ENCODE data around the gene GON4L.
A peak's percentile ranks its signal among the peaks of the same experiment; 100 is the strongest.
"Not testable (repeated sequence)": the region's sequence is repeated elsewhere in the genome, so short reads cannot be mapped to it uniquely, and the experiment has no call there.

GON4L gene

DNA sequence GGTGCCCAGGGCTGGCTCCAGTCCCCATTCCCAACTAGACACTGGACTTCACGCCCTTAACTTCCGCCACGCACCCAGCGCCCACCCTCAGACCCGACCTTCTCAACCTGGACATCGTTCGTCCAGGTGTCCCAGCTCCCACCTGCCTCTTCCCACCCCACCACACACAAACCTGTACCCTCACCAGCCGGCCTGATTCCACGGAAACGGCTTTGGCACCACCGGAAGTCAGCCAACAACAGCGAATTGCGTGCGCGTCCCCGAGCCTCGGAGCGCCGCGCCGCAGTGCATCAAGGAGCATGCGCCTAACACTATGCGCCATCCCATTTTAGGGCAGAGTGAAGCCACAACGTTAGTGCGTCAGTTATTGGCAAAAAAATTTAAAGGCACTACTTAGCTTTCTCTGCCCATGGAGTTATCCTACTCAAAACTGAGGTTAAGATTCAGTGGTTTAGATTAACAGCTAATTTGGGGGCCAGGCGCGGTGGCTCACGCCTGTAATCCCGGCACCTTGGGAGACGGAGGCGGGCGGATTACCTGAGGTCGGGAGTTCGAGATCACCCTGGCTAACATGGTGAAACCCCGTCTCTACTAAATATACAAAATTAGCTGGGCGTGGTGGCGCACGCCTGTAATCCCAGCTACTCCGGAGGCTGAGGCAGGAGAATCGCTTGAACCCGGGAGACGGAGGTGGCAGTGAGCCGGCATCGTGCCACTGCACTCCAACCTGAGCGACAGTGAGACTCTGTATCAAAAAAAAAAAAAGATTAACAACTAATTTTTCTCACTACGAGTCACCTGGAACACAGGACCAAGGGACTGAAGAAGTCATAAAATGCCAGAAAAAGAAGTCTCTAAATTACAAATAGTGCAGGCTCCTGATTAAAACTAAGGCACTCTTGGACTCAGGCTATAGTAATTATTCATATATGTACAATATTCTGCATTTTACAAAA lies at the start of gene GON4L:
TSS of gene GON4L (minus strand) at position 240 of the 956 bp plus-strand sequence. CDS start 3,434 bp downstream, outside the sequence.
- peak; percentile 89 for DNase-seq
- ATAC-seq, result peak; percentile 74

GRCh38 chr1:155904261-155904660 lies 47.2 kb upstream of the GON4L start:
- DNase-seq (no peak), ATAC-seq (no peak)

GRCh38 chr1:155900161-155900560 lies 43.1 kb upstream of the GON4L start:
- ATAC-seq (no peak), DNase-seq (no peak)

DNA sequence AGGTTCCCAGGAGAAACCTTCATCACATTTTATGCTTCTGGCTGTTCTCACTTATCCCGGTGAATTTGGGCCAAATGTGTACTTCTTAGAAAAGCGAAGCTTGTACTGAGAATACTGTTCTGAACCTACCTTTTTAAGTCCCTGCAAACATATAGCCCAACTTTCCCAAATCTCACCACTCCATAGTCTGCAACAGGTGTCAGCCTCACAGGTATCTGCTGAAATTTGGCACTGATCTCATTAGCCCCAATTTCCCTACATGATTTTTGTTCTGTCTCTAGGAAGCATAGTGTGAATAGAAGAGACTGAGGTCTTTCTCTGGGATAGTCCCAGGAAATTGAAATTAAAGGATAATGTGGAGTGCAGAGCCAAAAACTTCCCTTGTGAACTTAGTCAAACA lies 42.7 kb upstream of the GON4L start:
- no peak for ATAC-seq
- DNase-seq, result no peak

DNA sequence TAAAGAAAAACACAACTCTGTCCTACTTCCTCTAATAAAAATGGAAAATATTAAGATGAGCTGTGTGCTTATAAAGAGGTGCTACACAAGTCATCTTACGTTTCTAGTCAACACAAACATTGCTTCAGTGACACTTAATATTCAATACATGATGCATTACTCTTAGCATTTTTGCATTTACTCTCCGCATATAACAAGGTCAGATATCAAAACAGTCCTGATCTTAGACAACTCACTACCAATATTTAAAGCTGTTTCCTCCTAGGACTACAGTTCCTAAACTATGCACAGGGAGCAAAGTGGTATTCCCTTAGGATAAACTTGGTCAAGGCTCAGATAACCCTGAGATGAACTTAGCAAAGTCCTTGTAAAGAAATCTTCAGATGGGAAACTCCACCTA lies 41.9 kb upstream of the GON4L start:
- no peak for ATAC-seq
- DNase-seq, result no peak

GRCh38 chr1:155897746-155898145 lies 40.7 kb upstream of the GON4L start:
- DNase-seq, result no peak
- no peak for ATAC-seq

DNA sequence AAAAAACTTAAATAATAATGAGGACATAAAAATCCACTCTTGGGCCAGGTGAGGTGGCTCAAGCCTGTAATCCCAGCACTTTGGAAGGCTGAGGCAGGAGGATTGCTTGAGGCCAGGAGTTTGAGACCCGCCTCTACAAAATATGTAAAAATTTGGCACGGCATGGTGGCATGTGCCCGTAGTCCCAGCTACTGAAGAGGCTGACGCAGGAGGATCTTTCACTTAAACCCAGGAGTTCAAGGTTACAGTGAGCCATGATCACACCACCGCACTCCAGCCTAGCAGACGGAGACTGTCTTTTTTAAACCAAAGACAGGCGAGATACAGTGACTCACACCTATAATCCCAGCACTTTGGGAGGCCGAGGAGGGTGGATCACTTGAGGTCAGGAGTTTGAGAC lies 39.5 kb upstream of the GON4L start:
- not testable (repeated sequence) for ATAC-seq, DNase-seq

DNA sequence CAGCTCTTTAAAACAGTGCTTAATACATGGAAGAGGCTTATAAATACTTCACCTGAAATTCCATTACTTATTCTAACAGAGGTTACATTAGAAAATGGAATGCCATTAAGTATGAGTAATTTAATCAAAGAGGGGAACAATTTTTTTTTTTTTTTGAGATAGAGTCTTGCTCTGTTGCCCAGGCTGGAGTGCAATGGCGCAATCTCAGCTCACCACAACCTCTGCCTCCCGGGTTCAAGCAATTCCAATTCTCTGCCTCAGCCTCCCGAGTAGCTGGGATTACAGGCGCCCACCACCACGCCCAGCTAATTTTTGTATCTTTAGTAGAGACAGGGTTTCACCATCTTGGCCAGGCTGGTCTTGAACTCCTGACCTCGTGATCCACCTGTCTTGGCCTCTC lies 38.6 kb upstream of the GON4L start:
- DNase-seq, ATAC-seq: not testable (repeated sequence)

DNA sequence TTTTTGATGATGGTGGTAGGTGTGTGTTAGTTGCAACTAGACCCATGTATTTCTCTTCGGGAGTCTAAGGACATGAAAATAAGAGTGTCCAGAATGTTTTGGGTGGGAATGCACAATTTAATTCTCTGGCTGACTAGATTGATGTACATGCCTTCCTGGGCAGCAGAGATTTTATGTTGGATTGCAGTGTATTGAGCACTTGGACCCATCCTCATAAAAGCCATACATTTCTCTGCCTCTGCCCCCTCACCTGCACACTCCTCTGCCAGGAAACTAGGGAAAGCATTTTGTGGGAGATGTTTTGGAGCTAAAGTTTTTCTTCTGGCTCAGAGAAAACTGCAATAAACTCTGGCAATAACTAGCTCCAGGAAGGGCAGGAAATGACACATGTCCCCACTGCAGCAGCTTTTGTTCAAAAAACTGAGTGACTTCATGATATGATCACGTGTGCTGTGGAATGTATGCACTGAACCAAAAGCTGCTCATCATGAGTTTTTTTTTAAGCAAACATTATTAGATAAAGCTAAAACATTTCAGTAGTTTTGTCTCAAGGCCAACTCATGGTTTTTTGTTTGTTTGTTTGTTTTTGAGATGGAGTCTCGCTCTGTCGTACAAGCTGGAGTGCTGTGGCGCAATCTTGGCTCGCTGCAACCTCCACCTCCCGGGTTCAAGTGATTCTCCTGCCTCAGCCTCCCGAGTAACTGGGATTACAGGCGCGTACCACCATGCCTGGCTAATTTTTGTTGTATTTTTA lies 36.6 kb upstream of the GON4L start:
- no peak for DNase-seq
- peak; percentile 78 for ATAC-seq

GRCh38 chr1:155892796-155893195 lies 35.8 kb upstream of the GON4L start:
- no peak for DNase-seq
- ATAC-seq, result no peak

- DNase-seq, result no peak
- ATAC-seq, result no peak
Measured at GRCh38 chr1:155890251-155890650, 33.2 kb upstream of the GON4L start.

- ATAC-seq (no peak), DNase-seq (no peak)
Measured at GRCh38 chr1:155889566-155889965, 32.6 kb upstream of the GON4L start.

GRCh38 chr1:155888481-155888880 lies 31.5 kb upstream of the GON4L start:
- ATAC-seq (no peak), DNase-seq (no peak)

DNA sequence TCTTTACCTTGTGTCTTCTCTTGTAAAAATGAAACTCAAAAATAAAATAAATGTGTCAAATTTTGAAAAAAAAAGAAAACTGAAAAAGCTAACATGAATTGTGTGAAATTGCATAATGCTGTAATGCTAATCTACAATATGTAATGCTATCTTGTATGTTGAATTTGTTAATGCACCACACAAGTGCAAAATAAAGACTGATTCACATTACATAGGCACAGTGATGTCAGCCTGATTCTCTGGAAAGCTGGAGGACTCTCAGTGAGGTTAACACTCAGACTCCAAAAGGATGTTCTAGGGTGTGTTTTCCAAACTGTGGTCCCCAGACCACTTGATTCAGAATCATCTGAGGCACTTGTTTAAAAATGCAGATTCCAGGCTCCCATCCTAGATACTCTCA lies 28.0 kb upstream of the GON4L start:
- DNase-seq, result no peak

GRCh38 chr1:155884031-155884960 lies 27.3 kb upstream of the GON4L start:
- ATAC-seq, result no peak
- DNase-seq, result no peak

More for the DNA sequence above, 28.0 kb upstream of the GON4L start:
- ATAC-seq, result no peak

GRCh38 chr1:155882766-155883165 lies 25.8 kb upstream of the GON4L start:
- no peak for DNase-seq
- no peak for ATAC-seq

- DNase-seq, result no peak
- ATAC-seq, result no peak
Measured at GRCh38 chr1:155882235-155882634, 25.2 kb upstream of the GON4L start.

DNA sequence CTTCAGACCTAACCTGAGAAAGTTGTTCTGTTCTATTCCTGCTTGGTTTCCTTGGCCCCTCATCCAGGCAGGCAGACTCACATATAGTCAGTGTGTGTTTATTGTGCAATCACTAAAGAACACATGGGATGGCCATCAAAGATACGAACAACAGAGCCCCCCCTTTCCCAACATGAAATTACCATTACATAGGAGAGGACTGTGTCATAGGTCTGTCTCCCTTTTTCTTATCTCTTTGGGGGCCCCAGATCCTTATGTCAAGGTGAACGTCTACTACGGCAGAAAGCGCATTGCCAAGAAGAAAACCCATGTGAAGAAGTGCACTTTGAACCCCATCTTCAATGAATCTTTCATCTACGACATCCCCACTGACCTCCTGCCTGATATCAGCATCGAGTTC lies 23.9 kb upstream of the GON4L start:
- ATAC-seq (no peak), DNase-seq (no peak)

DNA sequence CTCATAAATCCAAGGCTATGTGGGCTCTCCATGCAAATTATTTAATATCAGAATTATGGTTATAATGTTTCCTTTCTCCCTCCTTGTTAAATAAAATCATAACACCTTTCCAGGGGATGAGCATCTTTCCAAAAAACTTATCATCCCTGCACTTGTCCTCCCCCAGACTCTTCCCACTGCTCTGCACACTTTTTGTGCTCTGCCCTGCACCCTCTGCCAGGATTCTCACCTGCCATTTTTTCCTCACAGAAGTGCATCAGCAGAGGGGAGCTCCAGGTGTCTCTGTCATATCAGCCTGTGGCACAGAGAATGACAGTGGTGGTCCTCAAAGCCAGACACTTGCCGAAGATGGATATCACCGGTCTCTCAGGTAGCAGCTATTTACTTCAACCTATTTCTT lies 23.2 kb upstream of the GON4L start:
- ATAC-seq (no peak), DNase-seq (no peak)

DNA sequence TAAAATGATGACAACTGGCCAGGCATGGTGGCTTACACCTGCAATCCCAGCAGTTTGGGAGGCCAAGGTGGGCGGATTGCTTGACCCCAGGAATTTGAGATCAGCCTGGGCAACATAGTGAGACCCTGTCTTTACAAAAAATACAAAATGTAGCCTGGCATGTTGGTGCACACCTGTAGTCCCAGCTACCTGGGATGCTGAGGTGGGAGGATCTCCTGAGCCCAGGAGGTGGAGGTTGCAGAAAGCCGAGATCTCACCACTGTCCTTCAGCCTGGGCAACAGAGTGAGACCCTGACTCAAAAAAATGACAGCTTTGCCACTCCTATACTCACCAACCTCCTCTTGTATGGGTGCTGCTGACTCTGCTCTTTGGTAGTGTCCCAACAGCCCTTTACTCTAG lies 20.9 kb upstream of the GON4L start:
- DNase-seq (no peak), ATAC-seq (no peak)

DNA sequence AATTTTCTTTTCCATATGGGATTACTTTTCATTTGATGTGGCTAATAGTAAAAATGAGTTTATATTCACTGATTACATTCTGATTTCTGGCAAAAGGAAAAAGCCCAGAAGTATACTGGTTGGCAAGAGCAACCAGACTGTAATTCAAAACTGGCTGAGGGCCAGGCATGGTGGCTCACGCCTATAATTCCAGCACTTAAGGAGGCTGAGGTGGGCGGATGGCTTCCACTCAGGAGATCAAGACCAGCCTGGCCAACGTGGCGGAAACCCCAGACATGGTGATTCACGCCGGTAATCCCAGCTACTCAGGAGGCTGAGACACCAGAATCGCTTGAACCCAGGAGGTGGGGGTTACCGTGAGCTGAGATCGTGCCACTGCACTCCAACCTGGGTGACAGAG lies 16.8 kb upstream of the GON4L start:
- no peak for DNase-seq
- ATAC-seq, result no peak

- ATAC-seq (no peak), DNase-seq (no peak)
Measured at GRCh38 chr1:155872527-155872926, 15.5 kb upstream of the GON4L start.
